GM19240 (cell line): ENCODE results near the gene CHCHD3.
"Not testable (repeated sequence)": the region's sequence is repeated elsewhere in the genome, so short reads cannot be mapped to it uniquely, and the experiment has no call there.

Experiments used
- DNase-seq: peaks from one replicate; pipeline ENCODE4 v3.0.0; 2011; ENCODE audit warnings: low spot score; ENCODE audit not compliant: insufficient read length

The CHCHD3 gene

DNA sequence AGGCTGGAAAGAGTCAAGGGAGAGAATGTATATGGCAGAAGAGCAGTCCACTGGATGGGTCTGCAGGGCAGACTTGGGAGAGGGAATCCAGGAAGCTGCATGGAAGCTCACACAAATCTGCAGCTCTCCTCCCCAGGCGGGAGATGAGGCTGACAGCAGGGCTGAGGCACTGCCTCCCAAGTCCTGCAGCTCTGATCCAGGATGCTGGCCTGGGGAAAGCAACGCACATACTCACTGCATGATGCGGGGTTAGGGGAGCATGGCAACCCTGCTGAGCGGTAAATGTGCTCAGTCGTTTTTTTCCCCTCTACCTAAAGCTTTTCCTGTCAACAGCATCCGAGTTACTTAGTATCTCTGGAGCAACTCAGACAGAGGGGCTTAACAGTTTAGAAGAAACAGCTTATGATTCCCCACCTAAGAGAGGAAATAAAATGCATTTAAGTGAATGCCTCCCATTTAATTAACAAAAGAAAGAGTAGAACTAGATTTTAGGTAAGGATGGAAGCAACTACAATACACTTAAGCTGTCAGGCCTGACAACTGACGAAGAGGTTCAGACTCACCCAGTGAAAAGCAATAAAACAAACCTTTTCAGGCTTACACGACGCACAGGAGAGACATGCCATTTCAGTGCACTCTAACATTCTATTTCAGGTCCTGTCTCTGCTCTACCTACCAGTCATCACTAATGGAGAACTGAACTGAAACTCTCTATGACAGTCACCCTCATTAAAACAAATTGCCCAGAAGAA lies 37.0 kb downstream of the CHCHD3 start:
- no peak for DNase-seq

DNA sequence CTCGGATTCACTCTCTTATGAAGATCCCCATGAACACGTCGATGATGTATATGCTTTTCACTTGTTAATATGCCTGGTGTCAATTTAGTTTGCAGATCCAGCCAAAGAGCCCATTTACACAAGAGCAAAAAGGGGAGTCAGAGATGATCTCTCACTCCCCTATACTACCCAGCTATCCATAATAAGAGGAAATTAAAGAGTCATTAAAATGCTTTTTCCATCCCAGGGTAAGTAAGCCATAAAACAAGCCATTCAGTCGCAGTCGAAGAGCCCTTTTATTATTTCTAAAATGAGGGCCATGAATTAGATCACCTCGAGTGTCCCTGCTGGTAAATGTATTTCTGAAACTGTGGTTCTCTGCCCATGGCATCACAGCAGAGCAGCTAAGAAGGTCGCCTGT lies 41.2 kb downstream of the CHCHD3 start:
- no peak for DNase-seq

DNA sequence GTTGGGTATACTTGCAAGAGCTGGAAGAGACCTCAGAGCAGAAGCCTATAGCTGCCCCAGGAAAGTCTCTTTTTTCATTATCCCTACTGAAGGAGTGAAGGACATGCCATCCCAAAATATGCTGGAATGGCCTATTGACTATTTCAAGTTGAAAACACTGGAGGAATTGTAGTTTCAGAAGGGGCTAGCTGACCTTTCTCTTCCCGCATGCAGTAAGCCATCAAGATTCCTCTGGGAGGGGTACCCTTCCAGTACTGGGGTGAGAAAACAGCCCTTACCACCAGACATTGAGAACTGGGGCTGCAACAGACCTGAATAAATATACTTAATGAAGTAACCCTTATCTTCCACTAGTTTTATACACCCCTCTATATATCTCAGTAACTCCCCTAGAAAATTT lies 41.7 kb downstream of the CHCHD3 start:
- no peak for DNase-seq

- DNase-seq: no peak
Observed at GRCh38 chr7:133039614-133040013, 42.3 kb downstream of the CHCHD3 start.

DNA sequence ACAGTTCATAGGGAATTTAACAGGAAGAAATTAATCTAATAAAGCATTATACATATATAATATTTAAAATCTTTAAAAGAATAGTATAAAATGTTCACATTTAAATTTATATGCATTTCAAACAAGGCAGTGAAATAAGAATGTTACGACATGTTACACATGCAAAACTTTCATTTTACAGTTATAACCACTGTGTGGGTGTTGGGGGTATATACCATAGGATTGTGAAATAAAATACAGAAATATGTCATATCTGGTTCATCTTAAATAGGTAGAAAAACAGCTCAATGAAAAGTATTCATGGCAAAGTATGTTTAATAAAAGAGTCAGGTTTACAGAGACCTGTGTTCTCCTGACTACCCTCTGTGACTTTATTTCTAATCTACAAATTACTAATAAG lies 45.6 kb downstream of the CHCHD3 start:
- no peak for DNase-seq

- not testable (repeated sequence) for DNase-seq
Observed at GRCh38 chr7:133035240-133035639, 46.6 kb downstream of the CHCHD3 start.

DNA sequence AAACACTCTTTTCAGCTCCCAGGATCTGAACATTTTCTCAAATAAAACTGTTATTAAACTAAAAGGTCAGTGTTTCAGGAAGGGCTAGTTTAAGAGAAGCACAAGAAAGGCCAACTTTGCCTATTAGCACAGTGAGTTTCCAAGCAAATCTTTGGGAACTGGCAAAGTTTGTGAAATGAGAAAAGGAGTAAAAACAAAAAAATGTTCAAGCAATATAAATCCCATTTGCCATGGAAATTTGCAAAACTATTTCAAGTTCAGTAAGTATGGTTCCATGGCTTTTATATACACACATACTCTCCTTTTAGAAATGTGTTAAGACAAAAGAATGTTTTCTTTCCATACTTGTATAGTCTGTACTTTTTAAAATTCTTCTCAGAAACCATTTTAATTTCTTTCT lies 51.5 kb downstream of the CHCHD3 start:
- no peak for DNase-seq

DNA sequence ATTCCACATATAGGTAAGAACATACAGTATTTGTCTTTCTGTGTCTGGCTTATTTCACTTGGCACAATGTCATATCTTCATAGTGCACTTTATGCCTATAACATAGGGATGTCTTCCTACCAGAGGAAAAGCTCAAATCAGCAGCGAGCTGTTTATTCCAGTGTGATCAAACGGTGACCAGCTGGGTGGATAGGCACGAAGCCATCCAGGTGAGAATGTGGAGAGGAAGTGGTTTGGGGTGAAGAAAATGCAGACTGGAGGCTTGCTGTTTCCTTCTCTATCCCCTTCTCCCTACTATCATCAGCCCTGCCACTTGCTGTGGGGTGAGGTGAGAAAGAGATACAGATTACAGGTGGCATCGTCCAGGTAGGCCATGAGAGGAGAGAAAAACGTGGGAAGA lies 52.4 kb downstream of the CHCHD3 start:
- no peak for DNase-seq

DNA sequence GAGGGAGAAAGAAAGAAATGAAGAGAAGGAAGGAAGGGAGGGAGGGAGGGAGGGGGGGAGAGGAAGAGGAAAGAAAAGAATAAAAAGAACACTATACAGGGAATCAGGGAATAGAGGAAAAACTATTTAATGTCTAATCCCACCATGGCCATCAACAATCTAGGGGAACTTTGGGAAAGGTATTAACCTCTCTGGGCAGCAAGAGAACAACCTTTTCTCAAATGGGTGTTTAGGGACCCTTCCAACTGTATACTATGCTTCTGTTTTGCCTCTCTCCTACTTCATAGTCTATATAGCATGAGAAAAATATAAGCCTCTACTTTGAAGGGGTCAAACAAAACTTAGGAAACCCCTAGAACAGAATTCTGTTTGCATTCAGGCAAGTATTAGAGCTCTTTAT lies 54.5 kb downstream of the CHCHD3 start:
- no peak for DNase-seq

DNA sequence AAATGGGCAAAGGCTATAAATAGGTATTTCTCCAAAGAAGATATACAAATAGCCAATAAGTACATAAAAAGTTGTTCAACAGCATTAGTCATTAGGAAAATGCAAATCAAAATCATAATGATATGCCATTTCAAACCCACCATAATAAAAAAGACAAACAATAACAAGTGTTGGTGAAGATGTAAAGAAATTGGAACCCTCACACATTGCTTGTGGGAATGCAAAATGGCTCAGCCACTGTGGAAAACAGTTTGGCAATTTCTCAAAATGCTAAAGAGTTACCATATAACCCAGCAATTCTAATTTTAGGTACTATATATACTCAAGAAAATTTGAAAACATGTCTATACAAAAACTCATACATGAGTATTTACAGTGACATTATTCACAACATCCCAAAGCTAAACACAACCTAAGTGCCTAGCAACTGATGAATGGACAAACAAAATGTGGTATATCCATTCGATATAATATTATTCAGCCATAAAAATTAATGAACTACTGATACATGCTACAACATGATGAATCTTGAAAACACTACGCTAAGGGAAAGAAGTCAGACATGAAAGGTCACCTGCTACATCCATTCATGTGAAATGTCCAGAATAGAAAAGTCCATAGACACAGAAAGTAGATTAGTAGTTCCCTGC lies 55.6 kb downstream of the CHCHD3 start:
- no peak for DNase-seq

- DNase-seq: no peak
Observed at GRCh38 chr7:133025056-133025455, 56.8 kb downstream of the CHCHD3 start.

DNA sequence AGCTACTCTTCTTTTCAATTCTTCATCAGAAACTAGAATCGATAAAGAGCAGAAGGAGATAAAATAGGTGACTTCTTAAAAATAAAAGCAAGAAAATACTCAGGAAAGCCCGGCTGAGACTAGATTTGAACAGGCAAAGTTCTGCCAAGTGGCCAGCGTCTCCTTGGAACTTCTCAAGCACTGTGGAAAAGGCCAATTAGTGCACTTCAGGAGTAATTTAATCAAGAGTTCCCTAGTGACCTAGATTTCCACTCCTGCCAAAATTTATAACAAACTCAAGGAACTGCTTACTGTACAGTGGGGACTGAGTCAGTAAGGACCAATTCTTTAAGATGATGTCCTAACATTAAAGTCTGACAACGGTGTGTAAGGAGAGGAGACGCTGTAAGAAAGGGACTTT lies 57.3 kb downstream of the CHCHD3 start:
- no peak for DNase-seq

DNA sequence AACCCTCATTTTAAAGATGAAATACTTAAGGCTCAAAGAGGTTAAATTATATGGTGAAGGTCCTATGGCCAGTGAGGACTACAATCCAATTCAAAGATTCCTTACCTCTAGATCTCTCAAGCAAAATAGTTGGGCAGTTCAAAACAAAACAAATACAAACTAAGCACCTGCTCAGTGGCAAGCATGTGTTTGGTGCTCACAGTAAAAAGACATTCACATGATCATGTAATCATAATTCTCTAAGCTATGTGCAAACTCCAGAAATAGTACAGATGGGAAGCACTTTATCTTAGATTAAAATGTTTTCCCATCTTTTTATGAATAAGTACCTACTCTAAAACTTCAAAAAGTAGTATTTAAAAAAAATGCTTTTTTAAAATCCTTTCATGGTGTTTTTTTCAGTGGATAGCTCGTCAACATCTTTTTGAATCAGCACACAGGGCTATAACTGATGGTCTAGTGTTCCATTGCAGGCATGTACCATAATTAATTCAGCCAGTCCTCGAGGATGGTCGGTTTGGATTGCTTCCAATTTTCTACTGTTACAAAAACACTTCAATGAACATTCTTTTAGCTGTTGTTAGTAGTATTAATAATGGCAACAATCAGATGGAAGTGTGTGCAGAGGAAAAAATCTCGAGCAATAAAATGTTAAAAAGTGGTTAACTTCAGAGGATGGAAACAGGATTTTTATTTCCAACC lies 58.4 kb downstream of the CHCHD3 start:
- no peak for DNase-seq

DNA sequence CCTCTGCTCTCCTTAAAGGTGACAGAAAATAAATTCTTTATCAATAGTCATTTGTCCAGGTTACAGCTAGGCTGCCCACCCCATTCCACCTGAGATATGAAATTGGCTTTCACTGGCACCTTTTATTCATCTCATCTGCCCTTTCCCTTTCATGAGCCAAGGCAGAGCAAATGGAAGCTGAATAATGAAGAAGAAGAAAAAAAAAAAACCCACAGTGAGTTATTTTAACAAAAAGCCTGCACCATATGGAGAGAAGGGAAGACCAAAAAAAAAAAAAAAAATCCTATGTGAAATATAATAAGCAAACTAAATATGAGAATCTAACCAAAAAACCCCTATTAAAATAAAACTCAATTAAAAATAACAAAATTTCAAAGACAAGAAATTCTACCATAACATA lies 59.2 kb downstream of the CHCHD3 start:
- no peak for DNase-seq

GRCh38 chr7:133021196-133021595 lies 60.7 kb downstream of the CHCHD3 start:
- DNase-seq: no peak

GRCh38 chr7:133020496-133020895 lies 61.4 kb downstream of the CHCHD3 start:
- no peak for DNase-seq

- no peak for DNase-seq
Observed at GRCh38 chr7:133019590-133019989, 62.3 kb downstream of the CHCHD3 start.

DNA sequence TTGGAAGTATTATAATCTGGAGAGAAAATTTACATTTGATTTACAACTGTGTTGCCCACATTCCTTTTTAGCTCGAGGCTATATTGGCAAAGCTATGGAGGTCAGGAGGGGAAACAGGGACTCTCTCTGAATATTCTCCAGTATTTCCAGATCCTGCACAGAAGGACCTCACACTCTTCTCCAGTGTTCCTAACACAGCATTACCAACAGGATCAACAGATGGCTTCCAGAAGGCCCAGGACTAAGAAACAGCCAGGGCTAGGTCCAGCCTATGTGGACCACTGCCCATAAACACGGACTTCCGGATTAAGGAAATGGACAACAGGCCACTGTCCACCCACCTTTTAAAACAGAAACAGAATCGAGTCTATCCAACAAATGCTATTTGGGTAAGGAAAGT lies 65.3 kb downstream of the CHCHD3 start:
- no peak for DNase-seq

DNA sequence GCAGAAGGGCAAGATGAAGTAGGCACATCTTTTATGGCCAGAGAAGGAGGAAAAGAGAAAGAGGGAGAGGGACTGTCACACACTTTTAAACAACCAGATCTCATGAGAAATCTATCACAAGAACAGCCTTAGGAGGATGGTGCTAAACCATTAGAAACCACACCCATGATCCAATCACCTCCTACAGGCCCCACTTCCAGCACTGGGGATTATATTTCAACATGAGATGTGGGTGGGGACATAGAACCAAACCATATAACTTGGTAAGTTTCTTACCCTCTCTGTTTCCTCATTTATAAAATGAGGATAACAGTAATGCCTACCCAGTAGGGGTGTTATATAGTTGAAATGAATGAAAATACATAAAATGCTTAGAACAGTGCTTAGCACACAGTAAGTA lies 66.0 kb downstream of the CHCHD3 start:
- no peak for DNase-seq

GRCh38 chr7:133011746-133012145 lies 70.1 kb downstream of the CHCHD3 start:
- DNase-seq: no peak

DNA sequence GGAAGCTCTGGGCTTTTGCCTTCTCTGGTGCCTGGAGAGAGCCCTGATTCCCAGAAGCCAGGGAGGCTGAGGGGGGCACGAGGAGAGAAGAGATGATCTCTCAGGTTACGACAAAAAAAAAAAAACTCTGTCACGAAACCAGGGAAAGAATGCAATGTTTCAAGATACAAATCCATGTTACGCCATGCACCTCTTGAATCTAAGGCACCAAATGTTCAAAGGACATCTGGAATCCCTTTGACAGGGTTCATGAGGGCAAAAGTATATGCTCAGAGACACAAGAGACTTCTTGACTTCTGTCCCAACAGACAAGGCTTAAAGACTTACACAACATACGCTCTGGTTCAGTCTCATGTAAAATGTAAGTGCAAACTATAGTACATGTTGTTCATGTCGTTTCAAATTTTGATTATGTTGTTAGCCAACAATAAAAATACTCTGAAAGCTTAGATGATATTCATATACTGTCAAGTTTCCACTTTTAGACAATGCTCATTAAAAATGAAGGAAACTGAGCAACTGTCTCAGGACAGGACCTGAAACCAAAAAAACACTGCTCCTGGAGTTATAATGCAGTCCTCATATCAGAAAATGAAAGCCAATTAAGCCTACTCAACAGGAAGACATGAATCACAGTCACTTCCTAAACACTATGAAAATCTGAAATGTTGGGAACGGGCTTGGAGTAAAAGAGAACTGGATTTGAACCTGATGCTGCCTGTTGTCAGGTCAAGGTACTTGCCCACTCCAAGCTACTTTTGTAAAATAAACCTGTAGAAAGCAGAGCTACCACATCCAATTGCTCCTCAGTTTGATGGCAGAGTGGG lies 72.3 kb downstream of the CHCHD3 start:
- DNase-seq: no peak

DNA sequence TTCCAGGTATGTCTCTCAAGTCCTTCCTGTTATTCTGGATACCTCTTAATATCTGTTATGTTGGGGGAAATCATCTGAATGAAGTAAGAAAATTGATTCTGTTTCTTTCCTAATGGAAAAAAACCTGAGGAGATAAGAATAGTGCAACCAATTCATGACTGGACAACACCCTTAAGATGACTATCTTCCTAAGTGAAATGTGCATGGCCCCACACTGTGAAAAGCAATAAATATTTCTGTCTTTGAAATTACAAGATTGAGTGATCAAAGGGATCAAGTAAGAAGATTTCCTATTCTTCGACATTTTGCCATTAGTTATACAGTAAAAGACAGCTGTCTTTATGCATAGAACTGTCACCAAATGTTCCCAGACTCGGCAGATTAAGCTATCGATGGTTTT lies 73.9 kb downstream of the CHCHD3 start:
- no peak for DNase-seq
